NCI-H524 (cell line): ENCODE data around the gene TBCC.

Source experiments
- DNase-seq, 2 experiments: peaks; one replicate each; lab custom pipeline; 2025; lab: John Stamatoyannopoulos, UW

TBCC gene

DNA sequence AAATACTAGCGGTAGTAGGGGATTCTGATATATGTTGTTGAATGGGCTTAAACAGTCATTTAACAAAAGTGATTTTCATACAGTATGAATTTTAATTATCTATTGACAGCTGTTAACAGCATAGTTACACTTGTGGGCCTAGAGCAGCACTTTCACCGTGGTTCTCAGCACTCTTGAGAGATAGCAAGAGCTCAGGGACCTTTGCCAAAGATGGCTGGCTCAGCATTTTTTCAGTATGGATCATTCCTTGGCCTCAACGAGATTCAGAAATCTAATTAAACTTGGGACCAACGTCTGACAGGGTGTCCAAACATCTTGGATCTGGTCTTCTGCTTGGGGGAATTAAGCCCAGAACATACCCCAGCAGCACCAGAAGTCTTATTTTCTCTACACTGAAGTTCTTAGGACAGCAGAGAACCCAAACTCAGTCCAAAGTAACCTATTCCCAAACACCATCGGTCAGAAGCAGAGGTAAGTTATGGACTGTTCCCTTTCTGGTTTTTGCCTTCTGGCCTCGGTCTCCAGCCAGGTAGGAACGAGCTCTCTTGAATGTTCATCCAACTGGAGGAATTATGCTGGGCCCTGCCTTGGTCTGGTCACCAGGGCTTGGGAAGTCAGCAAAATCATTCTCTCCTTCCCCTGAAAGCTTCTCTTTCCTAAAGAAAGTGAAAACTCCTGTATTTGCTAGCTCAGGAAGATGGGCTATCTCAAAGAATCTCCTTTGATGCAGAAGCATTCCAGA, 49.2 kb downstream of the TBCC start:
- no peak for DNase-seq

DNA sequence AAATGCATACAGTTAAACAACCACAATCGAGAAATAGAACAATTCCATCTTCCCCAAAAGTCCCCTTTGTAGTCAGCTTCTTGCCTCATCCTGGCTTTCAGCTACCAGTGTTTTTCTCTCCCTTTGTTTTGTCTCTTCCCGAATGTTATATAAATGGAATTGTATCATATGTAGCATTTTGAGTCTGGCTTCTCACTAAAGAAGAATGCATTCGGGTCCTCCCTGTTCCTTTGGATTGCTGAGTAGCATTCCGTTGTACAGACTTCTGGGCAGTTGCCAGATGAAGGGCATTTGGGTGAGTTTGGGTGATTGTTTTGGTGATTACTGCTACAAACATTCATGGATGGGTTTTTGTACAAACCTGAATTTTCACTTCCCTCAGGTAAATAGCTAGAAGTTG, 51.3 kb downstream of the TBCC start:
- DNase-seq, result no peak
